Lung (tissue), 12 donors: Measurements from ENCODE around the gene GRM8. TPM values are rescaled to one million over a fixed set of nuclear protein-coding genes. Genes with fewer than 3 reads are reported as not detected.

Experiments
- ATAC-seq: fragments of 200-7000 bp; cut with Tn5 transposase; one replicate; pipeline ENCODE4 v1.9.1; 2020; ENCODE audit warnings: moderate number of reproducible peaks; ENCODE audit not compliant: insufficient read depth, low FRiP score
- DNase-seq, 3 donors: peaks; one replicate each; pipeline ENCODE4 v3.0.0-alpha.2; 2013 to 2017
- H3K27ac ChIP-seq, 2 donors: one replicate each; pipeline ENCODE4 v1.5.1; 2013; ENCODE audit warnings: mild to moderate bottlenecking in 2 of 2, moderate library complexity in 2 of 2, control low read depth in 1 of 2, inconsistent platforms in 1 of 2, low read depth in 1 of 2, low read length in 1 of 2
- H3K27me3 ChIP-seq, 3 donors: one replicate each; pipeline ENCODE4 v1.5.1; 2013; ENCODE audit warnings: low read length in 2 of 3; ENCODE audit not compliant: control insufficient read depth in 3 of 3, insufficient read depth in 3 of 3
- H3K36me3 ChIP-seq, 4 donors: one replicate each; pipeline ENCODE4 v1.5.1; 2013; ENCODE audit warnings: low read length in 4 of 4, mild to moderate bottlenecking in 1 of 4, moderate library complexity in 1 of 4; ENCODE audit not compliant: control insufficient read depth in 4 of 4, insufficient read depth in 4 of 4
- H3K4me1 ChIP-seq, 5 donors: one replicate each; pipeline ENCODE4 v1.5.1; 2013; ENCODE audit warnings: low read length in 5 of 5, mild to moderate bottlenecking in 2 of 5, moderate library complexity in 1 of 5; ENCODE audit not compliant: control insufficient read depth in 5 of 5, insufficient read depth in 5 of 5
- H3K4me3 ChIP-seq: one replicate; pipeline ENCODE4 v1.5.1; 2013; ENCODE audit warnings: mild to moderate bottlenecking, control low read depth, moderate library complexity
- H3K9ac ChIP-seq, 2 donors: one replicate each; pipeline ENCODE4 v1.5.1; 2013; ENCODE audit warnings: low read length in 2 of 2, control low read depth in 1 of 2; ENCODE audit not compliant: insufficient read depth in 1 of 2
- H3K9me3 ChIP-seq, 4 donors: one replicate each; pipeline ENCODE4 v1.5.1; 2013; ENCODE audit warnings: low read length in 3 of 4, mild to moderate bottlenecking in 1 of 4, moderate library complexity in 1 of 4; ENCODE audit not compliant: control insufficient read depth in 4 of 4, insufficient read depth in 3 of 4
- CTCF ChIP-seq: IDR thresholded peaks from 2 replicates; pipeline ENCODE4 v1.5.1; 2012; ENCODE audit warnings: mild to moderate bottlenecking; ENCODE audit errors: control extremely low read depth, extremely low read depth
- WGBS, 2 donors: extraction: QIAGEN DNeasy Blood & Tissue Kit; methylation state at CpG; one replicate each; pipeline ENCODE4 v1.1.7; 2013; 5-methylcytosine and 5-hydroxymethylcytosine counted together
- polyA plus RNA-seq, 2 donors: library from polyadenylated mRNA; stranded (reverse); fragments of 200-250 nt; gene quantifications; one replicate each; pipeline ENCODE4 v1.2.1, GENCODE V29; 2013
- total RNA-seq, 2 donors: library from RNA; depleted of rRNA in 1 of 2; stranded (reverse); fragments of >200 nt in 1 of 2; gene quantifications; one replicate each; pipeline ENCODE4 v1.2.1, GENCODE V29; 2014 to 2021
- donor health status: control.
- donor health status: control.
- donor health status: Bipolar disorder and iron deficiency.
- donor health status: healthy.
- donor health status: DM: yes; HTN: yes; CAD: no.

Gene GRM8
- total and polyA plus RNA-seq, 4 donors = 0.01 to 0.83 (median 0.24) TPM; not detected in 1

- Histone ChIP-seq H3K4me1 (no peaks in the 10 kb centered on the region), H3K9ac (no peak overlapping the region), H3K27ac (no peak overlapping the region), H3K27me3 (no peaks in the 10 kb centered on the region), H3K9me3 (peaks cover 0 to 4% (median 0%) of the 10 kb centered on the region in 4 donors), H3K36me3 (no peaks in the 10 kb centered on the region), H3K4me3 (no peak overlapping the region)
- ATAC-seq (peak; percentile 50), DNase-seq (peak in 2 of 3 donors; percentile 43 to 53)
- 20 to 26% methylated on average over 3 of the region's 3 CpGs for WGBS, 2 donors
- TF ChIP-seq CTCF = peak; percentile 30
These were observed 449.6 kb downstream of the GRM8 start for GRCh38 chr7:126803060-126803665.

GRCh38 chr7:126801733-126802132 lies 451.0 kb downstream of the GRM8 start:
- Histone ChIP-seq H3K27ac (no peak overlapping the region), H3K36me3 (no peaks in the 10 kb centered on the region), H3K27me3 (no peaks in the 10 kb centered on the region), H3K4me3 (no peak overlapping the region), H3K4me1 (no peaks in the 10 kb centered on the region), H3K9ac (no peak overlapping the region), H3K9me3 (peaks cover 0 to 3% (median 0%) of the 10 kb centered on the region in 4 donors)
- 73 to 83% methylated on average over 3 of the region's 3 CpGs for WGBS, 2 donors
- no peak for DNase-seq
- TF ChIP-seq CTCF = no peak
- ATAC-seq = no peak

GRCh38 chr7:126799541-126799940 lies 453.2 kb downstream of the GRM8 start:
- no peak for ATAC-seq
- Histone ChIP-seq H3K9ac (no peak overlapping the region), H3K9me3 (no peaks in the 10 kb centered on the region), H3K27ac (no peak overlapping the region), H3K36me3 (no peaks in the 10 kb centered on the region), H3K4me1 (no peaks in the 10 kb centered on the region), H3K27me3 (no peaks in the 10 kb centered on the region), H3K4me3 (no peak overlapping the region)
- whole genome bisulfite sequencing, 2 donors = 92 to 93% methylated on average over 1 of the region's 1 CpG
- no peak for DNase-seq
- TF ChIP-seq CTCF = no peak

- no peak for TF ChIP-seq CTCF
- no peaks in the 10 kb centered on the region for H3K4me1 ChIP-seq
- H3K36me3 ChIP-seq = no peaks in the 10 kb centered on the region
- H3K27me3 ChIP-seq = no peaks in the 10 kb centered on the region
- no peak overlapping the region for H3K9ac ChIP-seq
- DNase-seq (no peak), ATAC-seq (no peak)
- 80 to 82% methylated on average over 3 of the region's 3 CpGs for WGBS, 2 donors
- no peaks in the 10 kb centered on the region for H3K9me3 ChIP-seq
- H3K27ac ChIP-seq = no peak overlapping the region
- H3K4me3 ChIP-seq = no peak overlapping the region
These were observed 460.2 kb downstream of the GRM8 start for GRCh38 chr7:126792521-126792920.
